ENCODE data around the gene ADORA2A. TPM values are rescaled to one million over a fixed set of nuclear protein-coding genes. Genes with fewer than 3 reads are reported as not detected.

Gene ADORA2A
- total and polyA plus RNA-seq, 2 of the 13 experiments (the other 11 are each of a cell fraction or from before 2014, with no cell fraction given) = 3.3 to 5.0 TPM

DNA sequence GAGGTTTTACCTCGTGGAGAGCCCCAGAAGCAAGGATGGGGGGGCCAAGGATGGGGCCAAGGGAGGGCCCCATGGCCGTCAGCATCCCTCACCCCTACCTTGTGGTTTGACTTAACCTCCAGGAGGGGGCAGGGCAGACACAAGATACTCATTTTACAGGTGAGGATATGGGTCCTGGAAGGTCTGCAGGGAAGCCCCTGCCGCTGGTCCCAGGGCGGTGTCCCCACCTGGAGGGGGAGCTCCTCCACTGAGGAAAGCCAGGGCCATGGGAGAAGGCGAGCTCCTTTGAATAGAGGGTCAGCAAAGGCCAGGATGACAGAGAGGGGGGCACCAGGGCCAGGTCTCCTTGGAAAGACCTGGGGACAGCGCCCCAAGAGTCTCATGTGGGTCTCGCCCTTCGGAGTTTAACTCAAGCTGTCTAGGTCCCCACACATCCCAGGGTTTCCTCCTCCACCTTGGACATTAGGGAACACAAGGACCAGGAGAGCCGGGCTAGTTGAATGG lies 5.9 kb upstream of the ADORA2A start (continued):
- TF ChIP-seq, protein P1, sequence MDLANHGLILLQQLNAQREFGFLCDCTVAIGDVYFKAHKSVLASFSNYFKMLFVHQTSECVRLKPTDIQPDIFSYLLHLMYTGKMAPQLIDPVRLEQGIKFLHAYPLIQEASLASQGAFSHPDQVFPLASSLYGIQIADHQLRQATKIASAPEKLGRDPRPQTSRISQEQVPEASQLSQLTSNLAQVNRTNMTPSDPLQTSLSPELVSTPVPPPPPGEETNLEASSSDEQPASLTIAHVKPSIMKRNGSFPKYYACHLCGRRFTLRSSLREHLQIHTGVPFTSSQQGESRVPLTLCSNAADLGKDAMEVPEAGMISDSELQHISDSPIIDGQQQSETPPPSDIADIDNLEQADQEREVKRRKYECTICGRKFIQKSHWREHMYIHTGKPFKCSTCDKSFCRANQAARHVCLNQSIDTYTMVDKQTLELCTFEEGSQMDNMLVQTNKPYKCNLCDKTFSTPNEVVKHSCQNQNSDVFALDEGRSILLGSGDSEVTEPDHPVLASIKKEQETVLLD (CRISPR knock-in tag; IDR thresholded peaks at IDR 0.05; ENCODE audit: low read depth) = no peak
- TF ChIP-seq CBFB (CRISPR knock-in tag; IDR thresholded peaks at IDR 0.05) = 0 out of 2 replicates have a peak, but pooled peaks have one; percentile 25
- peak; percentile 32; the same call in 1 of the 2 replicates for TF ChIP-seq SALL1 (CRISPR knock-in tag; IDR thresholded peaks at IDR 0.05)
- TF ChIP-seq, protein P2, sequence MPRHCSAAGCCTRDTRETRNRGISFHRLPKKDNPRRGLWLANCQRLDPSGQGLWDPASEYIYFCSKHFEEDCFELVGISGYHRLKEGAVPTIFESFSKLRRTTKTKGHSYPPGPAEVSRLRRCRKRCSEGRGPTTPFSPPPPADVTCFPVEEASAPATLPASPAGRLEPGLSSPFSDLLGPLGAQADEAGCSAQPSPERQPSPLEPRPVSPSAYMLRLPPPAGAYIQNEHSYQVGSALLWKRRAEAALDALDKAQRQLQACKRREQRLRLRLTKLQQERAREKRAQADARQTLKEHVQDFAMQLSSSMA (CRISPR knock-in tag; IDR thresholded peaks at IDR 0.05) = peak; percentile 35; the same call in 1 of the 2 replicates
- TF ChIP-seq GZF1 (CRISPR knock-in tag; IDR thresholded peaks at IDR 0.05) = no peak
- no peak for TF ChIP-seq ARNT (IDR thresholded peaks at IDR 0.05)
- TF ChIP-seq, protein P3, sequence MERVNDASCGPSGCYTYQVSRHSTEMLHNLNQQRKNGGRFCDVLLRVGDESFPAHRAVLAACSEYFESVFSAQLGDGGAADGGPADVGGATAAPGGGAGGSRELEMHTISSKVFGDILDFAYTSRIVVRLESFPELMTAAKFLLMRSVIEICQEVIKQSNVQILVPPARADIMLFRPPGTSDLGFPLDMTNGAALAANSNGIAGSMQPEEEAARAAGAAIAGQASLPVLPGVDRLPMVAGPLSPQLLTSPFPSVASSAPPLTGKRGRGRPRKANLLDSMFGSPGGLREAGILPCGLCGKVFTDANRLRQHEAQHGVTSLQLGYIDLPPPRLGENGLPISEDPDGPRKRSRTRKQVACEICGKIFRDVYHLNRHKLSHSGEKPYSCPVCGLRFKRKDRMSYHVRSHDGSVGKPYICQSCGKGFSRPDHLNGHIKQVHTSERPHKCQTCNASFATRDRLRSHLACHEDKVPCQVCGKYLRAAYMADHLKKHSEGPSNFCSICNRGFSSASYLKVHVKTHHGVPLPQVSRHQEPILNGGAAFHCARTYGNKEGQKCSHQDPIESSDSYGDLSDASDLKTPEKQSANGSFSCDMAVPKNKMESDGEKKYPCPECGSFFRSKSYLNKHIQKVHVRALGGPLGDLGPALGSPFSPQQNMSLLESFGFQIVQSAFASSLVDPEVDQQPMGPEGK (CRISPR knock-in tag; IDR thresholded peaks at IDR 0.05) = peak; percentile 53
- TF ChIP-seq HMG20A (CRISPR knock-in tag; IDR thresholded peaks at IDR 0.05; ENCODE audit: borderline replicate concordance) = no peak
- TF ChIP-seq SRF (IDR thresholded peaks at IDR 0.05; ENCODE audit: low read depth, low read length) = no peak
- TF ChIP-seq, protein P4, sequence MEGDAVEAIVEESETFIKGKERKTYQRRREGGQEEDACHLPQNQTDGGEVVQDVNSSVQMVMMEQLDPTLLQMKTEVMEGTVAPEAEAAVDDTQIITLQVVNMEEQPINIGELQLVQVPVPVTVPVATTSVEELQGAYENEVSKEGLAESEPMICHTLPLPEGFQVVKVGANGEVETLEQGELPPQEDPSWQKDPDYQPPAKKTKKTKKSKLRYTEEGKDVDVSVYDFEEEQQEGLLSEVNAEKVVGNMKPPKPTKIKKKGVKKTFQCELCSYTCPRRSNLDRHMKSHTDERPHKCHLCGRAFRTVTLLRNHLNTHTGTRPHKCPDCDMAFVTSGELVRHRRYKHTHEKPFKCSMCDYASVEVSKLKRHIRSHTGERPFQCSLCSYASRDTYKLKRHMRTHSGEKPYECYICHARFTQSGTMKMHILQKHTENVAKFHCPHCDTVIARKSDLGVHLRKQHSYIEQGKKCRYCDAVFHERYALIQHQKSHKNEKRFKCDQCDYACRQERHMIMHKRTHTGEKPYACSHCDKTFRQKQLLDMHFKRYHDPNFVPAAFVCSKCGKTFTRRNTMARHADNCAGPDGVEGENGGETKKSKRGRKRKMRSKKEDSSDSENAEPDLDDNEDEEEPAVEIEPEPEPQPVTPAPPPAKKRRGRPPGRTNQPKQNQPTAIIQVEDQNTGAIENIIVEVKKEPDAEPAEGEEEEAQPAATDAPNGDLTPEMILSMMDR (CRISPR knock-in tag; IDR thresholded peaks at IDR 0.05) = peak; percentile 87
- no peak for TF ChIP-seq ZKSCAN8 (CRISPR knock-in tag; IDR thresholded peaks at IDR 0.05; ENCODE audit: borderline replicate concordance)
- no peak for TF ChIP-seq ZNF782 (CRISPR knock-in tag; IDR thresholded peaks at IDR 0.05; ENCODE audit: borderline replicate concordance)
- TF ChIP-seq ZNF660 (CRISPR knock-in tag; IDR thresholded peaks at IDR 0.05; ENCODE audit: borderline replicate concordance, low read depth) = no peak
- TF ChIP-seq SIX4 (CRISPR knock-in tag; IDR thresholded peaks at IDR 0.05) = 0 out of 2 replicates have a peak, but pooled peaks have one; percentile 8
- no peak for TF ChIP-seq CHCHD3 (CRISPR knock-in tag; IDR thresholded peaks at IDR 0.05)
- TF ChIP-seq HNRNPLL (IDR thresholded peaks at IDR 0.05; ENCODE audit: low read depth, low read length, poor library complexity, severe bottlenecking) = no peak
- no peak for TF ChIP-seq AGO1 (IDR thresholded peaks at IDR 0.05; ENCODE audit: low read depth, low read length, poor library complexity, severe bottlenecking)
- TF ChIP-seq, protein P5, sequence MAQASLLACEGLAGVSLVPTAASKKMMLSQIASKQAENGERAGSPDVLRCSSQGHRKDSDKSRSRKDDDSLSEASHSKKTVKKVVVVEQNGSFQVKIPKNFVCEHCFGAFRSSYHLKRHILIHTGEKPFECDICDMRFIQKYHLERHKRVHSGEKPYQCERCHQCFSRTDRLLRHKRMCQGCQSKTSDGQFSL (CRISPR knock-in tag; IDR thresholded peaks at IDR 0.05) = peak; percentile 63; the same call in 1 of the 2 replicates
- TF ChIP-seq, protein P6, sequence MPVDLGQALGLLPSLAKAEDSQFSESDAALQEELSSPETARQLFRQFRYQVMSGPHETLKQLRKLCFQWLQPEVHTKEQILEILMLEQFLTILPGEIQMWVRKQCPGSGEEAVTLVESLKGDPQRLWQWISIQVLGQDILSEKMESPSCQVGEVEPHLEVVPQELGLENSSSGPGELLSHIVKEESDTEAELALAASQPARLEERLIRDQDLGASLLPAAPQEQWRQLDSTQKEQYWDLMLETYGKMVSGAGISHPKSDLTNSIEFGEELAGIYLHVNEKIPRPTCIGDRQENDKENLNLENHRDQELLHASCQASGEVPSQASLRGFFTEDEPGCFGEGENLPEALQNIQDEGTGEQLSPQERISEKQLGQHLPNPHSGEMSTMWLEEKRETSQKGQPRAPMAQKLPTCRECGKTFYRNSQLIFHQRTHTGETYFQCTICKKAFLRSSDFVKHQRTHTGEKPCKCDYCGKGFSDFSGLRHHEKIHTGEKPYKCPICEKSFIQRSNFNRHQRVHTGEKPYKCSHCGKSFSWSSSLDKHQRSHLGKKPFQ (CRISPR knock-in tag; IDR thresholded peaks at IDR 0.05; ENCODE audit: insufficient replicate concordance) = no peak
- TF ChIP-seq ZSCAN25 (CRISPR knock-in tag; IDR thresholded peaks at IDR 0.05) = peak; percentile 99
- no peak for TF ChIP-seq LCORL (IDR thresholded peaks at IDR 0.05)
- TF ChIP-seq LCORL (CRISPR knock-in tag; IDR thresholded peaks at IDR 0.05) = no peak
- TF ChIP-seq KDM1A (CRISPR knock-in tag; IDR thresholded peaks at IDR 0.05) = no peak

Data from HepG2 (cell line).